NCI-H2196 treated with DMSO at 0.1 percent for 48 hours (cell line): ENCODE results near the gene KIRREL1.
"Not testable (repeated sequence)": the region's sequence is repeated elsewhere in the genome, so short reads cannot be mapped to it uniquely, and the experiment has no call there.

Experiments used
- DNase-seq: peaks from one replicate; lab custom pipeline; 2025; ENCODE audit not compliant: unreplicated experiment; lab: John Stamatoyannopoulos, UW

KIRREL1 gene

DNA sequence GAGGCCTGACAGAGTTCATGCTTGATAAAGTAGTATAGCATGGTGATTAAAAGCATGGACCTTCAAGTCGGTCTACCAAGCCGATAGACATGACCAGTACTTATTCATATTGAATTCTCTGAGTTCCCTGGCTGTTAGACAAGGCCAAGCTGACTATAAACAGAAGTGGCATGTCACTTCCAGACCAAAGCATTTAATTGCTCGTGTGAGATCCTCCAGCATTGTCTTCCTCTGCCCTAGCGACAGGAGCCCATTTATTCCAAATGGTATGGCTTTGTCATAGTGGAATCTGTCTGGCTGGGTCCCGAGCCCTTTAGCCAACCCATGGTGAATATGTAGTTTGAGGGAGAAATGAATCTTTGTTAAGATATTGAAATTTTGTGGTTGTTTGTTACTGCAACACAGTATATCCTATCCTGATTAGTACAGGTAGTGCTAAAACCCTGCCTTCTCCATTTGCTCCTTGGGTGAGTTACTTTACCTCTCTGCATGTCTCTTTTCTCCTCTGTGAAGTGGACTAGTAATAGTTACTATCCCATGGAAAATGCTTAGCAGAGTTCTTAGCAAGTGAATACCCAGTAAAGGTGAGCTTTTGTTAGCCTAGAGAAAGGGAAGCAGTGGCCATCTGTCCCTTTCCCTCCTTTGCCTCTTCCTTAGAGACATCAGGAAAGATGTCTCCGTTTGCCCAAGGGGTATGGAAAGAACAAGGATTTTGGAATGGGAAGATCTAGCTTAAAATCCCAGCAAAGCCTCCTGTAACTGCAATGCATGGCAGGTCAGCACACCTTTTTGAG is 109.6 kb downstream of the KIRREL1 start:
- no peak for DNase-seq

DNA sequence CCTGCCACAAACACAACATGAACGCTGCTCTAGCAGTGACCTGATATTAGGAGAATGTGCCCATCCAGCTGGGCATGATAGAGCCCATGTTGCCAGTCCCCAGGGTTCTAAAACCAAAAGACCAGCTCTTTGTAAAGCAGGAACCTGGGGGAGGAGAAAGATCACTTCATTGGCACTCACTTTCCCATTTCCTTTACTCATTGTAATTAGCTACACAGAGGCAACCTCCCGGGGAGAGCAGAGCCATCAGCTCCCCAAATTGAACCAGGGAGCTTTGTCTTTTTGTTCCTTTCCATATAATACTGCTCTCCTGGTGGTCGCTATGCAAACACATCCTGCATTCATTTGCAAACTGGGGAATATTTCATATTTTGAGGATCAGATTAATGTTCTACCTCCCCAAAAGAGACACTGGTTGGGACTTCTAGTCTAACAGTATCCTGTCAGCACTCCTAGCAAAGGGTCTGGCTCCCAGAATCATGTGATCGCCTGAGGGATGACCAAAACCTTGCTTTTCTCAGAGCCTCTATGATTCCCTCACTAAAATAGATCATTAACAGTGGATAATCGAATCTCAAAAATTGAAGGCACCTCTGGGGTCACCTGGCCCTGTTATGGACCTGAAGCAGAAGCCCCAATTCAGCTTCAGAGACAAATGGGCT is 110.5 kb downstream of the KIRREL1 start:
- DNase-seq, result no peak

DNA sequence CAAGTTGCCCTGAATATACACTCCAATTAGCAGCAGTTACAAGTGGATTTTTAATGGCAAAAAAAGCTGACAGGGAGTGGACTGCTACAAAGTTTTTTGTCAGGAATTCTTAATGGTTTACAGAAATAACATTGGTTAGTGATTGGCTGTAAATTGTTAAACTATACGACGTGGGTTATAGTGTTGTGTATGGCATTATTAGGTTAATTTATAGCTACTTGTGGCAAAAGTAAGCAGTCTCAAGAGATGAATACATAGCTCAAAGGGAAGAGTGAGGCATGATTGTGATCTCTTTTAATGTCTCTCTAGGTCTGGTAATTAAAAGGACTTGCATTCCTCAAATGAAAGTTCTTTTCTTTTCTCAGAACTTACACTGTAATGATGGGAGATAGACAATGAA is 111.4 kb downstream of the KIRREL1 start:
- DNase-seq, result no peak

DNA sequence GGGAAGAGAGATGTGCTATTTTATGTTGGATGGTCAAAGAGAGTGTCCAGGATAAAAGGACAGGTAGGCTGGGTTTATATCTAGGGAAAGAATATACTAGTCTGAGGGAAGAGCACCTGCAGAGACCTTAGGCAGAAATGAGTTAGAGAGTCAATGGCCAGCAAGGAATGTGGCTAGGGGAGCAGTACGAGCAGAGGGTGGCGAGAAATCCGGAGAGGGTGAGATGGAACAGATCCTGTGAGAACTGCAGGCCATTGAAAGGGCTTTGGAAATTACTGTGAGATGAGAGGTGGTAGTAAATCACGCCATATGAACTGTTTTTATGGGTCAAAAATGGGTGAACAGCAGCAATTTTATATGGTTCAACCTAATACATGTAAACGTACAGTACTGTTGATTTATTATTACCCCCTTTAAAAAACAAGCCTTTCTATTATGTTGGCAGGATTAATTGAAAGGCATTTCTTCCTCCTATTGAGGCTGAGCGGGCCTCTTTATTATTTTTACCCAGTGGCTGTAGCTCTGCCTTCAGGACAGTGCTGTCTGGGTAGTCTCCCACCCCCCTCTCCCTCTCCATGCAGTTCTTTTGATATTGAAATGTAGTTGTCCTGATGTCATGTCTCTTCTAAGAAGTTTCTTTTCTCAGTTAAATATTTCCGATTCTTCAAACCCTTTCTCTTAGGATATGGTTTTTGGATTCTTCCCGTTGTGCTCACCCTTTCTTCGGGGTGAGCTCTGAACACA is 112.1 kb downstream of the KIRREL1 start:
- DNase-seq, result no peak

DNA sequence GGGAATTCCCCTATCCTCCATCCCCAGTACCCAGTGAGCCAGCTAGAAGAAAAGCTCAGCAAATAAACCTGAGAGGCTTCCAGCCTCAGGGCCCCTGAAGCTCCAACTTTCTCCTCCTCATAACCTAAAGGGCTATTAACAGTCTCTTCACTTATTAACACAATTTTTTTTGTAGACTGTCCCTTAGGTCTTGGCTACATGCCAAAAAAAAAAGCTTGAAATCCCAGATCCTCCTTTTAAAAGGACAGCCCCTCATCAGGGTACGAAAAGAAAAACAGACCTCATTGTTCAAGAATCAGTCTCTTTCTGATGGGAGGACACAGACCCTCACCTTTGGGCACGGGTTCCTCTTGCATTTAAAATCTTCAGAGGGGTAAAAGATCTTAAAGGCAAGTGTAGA is 114.5 kb downstream of the KIRREL1 start:
- no peak for DNase-seq

DNA sequence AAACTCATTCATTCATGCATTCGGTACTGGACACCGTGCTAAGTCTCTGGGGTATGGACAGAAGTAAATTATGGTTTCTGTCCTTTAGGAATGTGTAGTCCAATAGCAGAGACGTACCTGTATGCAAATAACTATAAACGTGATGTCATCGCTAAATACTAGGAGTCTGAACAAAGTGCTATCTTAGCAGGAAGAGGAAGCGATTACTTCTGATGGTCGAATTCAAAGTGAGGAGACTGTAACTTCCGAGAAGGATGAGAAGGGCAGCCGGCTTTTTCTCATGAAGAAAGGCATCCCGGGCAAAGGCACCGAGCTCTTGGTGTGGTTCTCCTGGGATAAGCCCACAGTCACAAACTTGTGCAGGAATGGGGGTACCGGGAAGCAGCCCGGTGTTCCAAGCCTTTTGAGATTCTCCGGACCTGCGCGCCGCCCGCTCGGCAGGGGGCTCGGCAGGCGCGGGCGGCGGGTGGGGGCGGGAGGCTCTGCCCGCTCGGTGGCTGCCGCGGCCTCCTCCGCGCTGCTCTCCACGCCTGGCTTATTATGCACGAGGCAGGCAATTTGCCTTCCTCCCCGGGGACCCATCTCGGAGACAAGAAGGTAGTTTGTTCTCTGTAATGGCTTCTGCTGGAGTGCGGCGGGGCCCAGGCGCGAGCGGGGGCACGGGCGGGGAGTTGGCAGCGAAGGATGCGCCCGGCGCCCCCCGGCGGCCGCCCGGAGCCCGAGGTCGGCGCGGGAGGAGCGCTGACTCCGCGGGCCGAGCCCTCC is 119.7 kb downstream of the KIRREL1 start:
- no peak for DNase-seq

DNA sequence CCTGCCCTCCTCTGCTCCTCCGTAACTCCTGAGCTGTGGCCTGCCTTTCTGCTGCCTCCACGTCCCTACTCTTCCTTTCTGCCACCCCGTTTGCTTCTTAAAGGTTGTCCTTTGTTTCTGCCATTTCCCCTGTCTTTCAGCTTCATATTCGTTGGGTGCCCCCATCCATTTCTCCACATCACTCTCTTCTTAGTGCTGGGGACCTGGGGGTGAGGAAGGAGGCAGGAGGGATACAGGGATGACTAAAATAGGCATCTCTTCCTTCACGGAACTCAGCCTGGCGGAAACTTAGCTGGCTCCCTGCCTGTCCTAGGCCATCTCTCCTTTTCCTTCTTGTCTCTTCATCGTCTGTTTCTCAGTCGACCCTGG is 120.3 kb downstream of the KIRREL1 start:
- no peak for DNase-seq

DNA sequence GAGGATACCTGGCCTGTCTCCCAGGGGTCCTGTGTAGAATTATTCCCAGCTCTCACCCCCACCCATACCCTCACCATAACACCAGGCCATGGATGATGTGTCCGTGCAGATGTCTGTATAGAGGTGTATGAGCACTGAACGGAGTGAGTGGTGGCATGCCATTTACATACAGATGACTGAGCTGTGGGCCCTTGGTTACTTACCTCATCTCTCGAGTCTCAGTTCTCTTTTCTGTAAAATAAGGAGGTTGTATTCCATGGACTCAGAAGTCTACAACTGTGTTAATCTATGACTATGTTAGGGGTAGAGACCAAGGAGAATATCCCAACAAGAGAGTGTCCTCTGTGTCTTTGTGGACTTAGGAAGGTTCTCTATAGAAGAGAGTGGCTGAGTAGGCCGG is 121.7 kb downstream of the KIRREL1 start:
- DNase-seq, result no peak

DNA sequence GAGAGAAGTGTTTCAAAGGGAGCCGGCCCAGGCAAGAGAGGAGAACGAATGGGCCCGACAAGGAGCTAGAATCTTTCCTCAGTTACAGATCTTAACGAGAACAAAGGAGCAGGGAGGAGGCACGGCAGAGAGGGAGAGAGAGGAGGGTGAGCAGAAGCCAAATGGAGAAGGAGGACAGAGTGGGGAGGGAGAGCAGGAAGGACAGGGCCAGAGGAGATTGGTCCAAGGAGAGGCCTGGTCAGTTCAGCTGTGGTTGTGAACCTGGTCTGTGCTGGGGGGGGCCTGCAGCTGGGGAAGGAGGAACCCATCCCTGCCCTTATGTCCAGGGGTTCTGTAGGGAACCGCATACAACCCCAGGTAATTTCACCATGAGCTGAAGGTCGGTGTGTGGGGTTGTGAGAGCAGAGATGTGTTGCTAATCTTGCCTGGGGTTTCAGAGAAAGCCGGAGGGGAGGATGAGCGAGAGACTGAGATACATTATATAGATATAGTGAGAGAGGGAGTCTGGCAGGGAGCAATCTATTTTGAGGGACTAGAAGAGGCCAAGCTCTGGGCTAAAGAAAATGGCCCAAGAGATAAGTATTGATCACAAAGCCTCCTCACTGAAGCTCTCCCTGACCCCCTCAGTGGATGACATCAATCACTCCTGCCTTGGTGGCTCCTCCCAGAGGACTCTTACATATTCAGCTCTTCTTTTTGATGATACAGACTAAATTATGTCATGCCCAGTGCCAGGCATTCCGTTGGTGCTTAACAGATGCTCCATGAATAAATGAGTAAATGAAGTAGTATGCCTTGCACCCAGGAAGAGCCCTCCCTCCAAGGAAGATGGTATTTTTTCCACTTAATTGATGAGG is 123.1 kb downstream of the KIRREL1 start:
- no peak for DNase-seq

DNA sequence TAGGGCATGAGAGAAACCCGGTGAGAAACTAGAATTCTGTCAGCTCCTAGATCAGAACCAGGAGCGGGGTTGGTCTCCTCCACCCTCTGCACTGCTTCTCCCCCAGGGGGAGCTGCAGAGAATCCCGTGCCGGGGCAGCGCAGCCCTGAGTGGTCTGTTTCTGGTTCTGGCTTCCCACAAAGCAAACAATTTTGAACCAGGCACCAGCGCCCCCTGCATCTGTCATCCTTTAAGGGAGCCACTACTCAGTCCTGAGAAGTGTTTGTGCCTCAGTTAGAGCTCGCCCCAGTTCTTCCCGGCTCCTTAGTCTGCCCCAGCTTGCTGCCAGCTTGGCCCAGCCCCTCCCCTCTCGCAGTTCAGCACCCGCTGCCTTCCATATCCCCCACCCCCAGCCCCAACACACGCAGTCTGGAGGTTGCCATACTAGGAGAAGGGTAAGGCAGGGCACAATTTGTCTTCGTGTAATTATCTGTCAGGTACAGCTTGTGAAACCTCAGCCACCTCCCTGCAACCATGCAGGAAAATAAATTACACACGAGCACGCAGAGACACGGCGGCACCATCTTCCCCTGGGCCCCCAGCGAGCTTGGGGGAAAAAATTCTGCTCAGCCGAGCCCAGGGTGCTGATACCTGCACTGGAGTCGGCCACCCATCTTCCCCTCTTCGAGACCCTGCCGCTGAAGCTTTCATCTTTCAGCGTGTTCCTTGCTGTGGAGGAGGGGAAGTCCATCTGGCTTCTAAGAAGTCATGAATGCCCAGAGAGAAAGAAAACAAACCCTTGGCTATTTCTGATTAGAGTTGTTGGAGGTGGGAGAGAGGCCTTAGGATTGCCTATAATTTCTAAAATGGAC is 124.6 kb downstream of the KIRREL1 start:
- no peak for DNase-seq

DNA sequence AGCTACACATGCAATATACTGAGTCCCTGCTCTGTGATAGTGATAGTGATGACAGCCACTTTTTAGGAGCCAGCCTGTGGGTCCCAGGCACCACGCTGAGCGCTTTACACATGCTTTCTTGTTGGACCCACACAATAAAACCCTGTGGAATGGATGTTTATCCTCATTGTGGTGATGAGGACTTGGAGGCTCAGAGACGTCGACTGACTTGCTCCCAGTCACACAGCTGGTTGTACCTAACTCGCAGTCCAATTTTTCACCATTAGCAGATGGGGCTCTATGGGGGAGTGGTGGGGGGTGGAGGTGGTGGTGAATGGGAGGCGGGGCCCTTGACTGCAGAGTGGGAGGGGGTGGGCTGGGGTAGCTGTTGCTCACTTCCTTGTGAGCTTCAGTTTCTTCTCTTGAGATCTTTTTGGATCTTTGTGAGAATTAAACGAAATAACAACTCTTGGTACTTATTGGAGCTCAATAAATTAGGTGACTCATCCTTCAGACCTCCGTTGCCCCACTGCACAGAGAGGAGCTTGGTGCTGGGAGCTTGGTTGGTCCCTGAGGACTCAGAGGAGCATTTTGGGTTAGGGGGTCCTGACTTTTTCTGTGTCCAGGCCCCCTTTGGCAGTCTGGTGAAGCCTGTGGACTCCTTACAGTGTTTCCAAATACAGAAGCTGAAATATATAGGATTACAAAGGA is 125.4 kb downstream of the KIRREL1 start:
- no peak for DNase-seq

DNA sequence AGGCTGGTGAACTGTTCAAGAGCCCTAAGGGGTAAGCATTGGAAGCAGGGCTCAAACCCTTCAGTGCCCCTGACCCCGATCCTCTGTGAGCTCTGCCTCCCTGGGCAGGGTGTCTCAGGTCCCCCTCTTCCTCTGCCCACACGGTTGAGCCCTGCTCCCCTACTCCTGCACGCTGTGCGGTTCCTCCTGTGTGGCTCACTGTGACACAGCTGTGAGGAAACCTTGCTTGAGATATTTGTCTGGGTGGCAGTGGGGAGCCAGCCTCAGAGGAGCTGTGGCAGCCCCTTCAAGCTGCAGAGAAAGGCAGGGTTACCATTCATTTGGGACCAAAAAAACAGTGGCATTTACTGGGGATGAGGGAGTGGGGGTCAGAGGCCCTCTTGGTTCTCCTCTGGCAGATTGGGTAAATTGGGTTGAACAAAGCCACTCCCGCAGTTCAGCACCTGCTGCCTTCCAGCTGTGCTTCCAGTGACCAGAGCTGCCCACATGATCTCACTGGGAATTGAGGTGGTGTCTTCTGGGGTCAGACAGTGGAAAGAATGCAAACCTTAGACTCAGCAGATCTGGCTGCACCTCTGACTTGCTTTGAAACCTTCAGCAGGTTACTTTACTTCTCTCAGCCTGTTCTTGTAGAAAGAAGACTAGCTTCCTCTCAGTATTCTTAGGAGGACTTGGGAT is 126.7 kb downstream of the KIRREL1 start:
- no peak for DNase-seq

DNA sequence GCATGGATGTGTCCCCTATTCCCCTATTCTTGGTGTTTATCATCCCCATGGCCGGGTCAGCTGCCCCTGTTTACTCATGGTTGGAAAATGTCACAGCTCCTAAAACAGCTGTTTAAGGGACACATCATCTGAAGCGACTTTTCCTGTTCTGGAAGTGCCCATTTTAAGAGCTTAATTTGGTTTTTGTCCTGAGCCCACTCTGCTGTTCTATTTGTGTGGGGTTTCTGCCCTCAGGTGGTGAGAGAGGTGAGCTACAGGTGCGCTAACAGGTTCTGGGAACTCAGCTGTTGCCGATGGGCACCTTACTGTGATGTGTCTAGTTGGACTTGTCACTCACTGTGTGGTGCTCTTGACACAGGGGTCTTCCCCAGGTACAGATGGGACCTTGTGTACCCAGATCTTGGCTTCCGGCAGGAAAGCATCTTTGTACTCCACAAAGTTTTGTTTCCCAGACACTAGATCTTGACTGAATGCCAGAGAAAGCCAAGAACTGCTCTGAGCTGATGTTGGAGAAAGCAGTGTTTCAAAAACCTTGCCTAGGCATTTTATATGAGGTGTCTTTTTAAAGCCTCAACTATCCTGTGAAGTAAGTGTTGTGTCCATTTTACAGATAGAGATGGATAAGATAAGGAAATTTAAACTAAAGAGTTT is 128.3 kb downstream of the KIRREL1 start:
- peak; percentile 2 for DNase-seq

DNA sequence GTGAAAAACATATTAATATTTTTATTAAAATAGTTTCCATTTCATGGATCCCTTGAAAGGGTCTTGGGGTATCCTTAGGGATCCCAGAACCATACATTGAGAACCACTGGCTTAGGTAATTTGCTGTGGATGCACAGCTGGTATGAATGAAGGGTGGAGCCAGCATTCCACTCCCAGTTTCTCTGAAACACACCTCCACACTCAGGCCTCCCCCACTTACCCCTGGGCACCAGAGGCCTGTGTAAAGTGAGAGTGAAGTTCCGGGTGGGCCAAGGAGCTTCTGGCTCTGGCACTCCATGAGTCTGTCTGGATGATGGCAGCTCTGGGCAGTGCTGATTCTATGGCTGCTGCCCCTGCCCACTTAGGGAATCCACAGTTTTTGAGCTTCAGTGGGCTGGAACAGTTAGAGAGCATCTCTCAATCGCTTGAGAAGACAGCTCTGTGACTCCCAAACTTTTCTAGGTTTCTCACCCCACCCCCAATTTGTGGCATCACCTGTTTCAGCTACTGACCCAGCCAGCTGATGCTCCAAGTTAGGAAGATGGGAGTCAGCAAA is 129.5 kb downstream of the KIRREL1 start:
- no peak for DNase-seq

DNA sequence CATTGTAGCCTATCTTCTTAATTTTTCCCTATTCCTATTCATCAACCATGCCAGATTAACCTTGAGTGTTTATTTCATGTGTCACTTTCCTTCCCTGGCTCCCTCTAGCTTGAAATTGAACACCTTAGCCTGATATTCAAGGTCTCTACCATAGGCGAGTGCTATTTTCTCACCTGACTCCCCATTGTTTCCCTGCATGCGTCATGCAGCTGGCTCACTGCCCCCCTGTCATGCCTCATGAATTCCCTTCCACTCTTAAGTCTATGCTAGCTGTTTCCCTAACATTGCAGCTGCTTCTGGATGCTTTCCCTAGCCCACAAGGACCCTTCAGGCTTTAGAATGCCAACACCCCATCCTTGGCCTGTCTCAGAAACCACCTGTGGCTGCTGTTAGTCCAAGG is 130.6 kb downstream of the KIRREL1 start:
- DNase-seq, result no peak

DNA sequence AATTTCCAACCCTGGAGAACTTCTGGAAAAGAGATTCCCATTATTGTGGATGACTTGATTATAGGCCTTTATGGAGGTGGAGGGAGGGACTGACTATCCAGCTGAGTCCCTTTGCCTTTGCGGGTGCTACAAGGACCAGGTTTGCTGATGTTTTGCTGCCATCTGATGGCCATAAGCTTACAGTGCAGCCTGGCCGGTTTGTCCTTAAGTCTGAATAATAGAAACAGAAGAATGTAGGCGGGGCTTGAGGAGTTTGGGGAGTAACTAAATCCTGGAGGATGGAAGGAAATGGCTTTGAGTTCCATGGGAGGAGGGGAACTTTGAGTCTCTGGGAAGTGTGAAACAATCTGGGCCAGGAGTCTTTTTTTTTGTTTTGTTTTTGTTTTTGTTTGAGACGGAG is 131.6 kb downstream of the KIRREL1 start:
- DNase-seq, result peak; percentile 56

DNA sequence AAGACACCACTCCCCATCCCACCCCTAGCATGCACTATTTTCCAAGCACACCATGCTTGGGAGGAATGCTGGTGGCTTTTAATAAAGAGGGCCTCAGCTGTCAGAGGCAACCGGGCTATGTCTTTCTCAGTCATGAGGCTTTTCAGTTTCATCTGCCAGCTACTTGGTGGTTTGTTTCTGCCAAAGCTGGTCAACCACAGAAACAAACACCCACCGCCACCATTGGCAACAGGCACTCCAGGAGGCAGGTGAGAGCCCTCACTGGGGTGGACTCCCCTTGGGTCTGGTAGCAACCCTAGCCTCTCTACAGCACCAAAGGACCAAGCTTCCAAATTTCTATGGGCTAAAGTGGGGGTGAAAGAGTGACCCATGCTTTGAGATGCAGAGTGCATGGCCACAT is 133.0 kb downstream of the KIRREL1 start:
- DNase-seq, result no peak

DNA sequence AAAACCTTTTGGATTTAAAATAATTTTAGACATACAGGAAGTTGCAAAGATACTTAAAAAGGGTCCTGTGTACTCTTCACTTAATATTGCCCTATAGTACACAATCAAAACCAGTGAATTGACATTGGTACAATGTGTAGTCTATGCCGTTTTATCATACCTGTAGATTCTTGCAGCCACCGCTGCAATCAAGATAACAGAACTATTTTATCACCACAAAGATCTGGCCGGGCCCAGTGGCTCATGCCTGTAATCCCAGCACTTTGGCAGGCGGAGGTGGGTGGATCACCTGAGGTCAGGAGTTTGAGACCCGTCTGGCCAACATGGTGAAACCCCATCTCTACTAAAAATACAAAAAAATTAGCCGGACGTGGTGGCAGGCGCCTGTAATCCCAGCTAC is 135.1 kb downstream of the KIRREL1 start:
- DNase-seq, result not testable (repeated sequence)
